ENCODE results near the gene BRSK2.

Gene BRSK2

GRCh38 chr11:1377231-1377780 lies 12.4 kb upstream of the BRSK2 start:
- DNase-seq (ENCODE audit: low spot score), result no peak

DNA sequence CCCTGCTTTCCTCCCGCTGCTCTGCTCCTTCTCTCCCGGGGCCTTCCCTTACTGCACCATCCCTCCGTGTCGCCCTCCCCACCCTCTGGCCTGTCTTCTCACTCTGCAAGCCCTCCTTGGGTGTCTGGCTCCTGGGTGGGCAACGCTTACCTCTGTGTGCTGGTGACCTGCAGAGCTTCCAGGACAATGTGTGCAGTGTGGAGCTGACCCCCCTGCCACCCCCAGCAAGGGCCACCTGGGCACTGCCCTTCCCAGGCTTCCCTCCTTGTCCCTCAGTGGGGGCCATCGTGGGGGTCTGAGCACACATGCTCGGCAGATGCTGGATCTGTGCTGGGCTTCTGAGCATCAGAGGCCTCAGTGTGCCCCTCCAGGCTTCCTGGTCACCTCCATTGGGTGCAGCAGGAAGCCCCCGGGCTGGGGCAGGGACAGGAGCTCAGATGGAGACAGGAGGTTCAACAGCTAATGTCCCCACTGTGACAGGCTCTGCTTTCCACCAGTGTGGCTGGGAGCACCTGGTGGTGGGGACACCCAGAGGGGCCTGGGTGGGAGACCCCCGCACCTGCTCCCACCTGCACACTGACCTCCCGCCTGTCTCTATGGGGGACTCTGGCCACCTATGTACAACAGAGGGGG lies 7.8 kb upstream of the BRSK2 start:
- DNase-seq (ENCODE audit: low spot score), result no peak

- DNase-seq (ENCODE audit: low spot score), result no peak
Observed at GRCh38 chr11:1382429-1382828, 7.3 kb upstream of the BRSK2 start.

DNA sequence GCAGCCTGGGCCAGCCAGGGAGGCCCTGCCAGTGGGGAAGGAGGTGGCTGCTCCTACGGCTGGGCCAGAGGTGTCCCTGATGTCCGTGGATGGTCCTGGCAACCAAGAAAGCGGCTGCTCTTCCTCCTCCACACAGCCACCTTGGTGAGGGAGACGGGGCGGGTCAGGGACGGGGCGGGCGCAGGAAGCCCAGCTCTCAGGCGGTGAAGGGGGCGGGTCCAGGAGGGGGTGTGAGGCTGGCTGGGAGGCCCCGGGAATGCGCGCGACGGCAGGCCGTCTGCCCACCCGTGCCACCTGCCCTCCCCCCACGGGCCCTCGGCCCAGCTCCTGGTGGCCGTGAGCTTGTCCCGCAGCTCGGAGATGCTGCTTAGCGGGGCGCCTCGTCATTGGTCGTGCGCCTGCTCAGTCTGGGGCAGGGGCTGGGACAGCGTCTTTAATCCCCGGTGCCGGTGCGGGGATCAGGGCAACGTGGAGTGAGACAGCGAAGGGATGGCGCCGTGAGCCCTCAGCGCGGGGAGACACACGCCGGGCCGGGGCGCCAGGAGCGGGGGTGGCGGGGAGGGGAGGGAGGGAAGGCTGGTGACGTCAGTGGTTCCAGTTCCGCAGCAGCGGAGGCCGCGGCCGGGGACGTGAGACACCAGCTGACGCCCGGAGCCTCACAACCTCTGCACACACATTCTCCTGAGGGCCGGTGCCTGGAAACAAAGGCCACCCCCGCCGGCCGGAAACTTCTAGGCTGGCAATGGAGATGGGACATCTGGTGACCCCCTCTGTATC lies 6.7 kb upstream of the BRSK2 start:
- peak; percentile 88 for DNase-seq (ENCODE audit: low spot score)

DNA sequence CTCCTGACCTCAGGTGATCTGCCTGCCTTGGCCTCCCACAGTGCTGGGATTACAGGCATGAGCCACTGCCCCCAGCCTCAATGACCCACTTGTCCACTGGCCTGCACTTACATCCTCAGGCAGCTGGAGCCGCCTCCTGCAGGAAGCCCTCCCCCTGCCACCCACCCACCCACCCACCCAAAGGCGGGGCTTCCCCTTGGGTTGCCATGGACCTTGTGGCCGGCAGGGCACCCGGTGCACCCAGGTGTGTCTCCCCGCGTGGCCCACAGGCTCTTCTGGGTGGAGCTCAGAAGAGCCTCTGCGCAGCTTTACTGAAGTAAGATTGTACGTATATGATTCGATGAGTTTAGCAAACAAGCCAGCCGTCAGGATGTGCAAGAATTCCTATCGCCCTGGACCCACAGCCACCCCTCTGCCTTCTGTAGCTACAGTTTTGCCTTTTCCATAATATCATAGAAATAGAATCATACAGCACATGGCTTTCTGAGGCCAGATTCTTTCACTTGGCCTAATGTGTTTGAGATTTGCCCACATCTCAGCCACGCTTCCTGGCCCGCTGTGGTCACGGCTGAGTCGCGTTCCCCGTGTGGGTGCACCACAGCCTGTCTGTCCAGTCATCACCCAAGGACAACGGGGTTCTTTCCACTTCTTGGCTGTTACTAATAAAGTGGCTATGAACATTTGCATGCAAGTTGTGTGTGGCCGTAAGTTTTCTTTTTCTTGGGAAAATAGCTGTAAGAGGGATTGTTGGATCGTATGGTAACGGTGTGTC lies 5.3 kb upstream of the BRSK2 start:
- DNase-seq (ENCODE audit: low spot score), result no peak

GRCh38 chr11:1387521-1387920 lies 2.2 kb upstream of the BRSK2 start:
- no peak for DNase-seq (ENCODE audit: low spot score)

DNA sequence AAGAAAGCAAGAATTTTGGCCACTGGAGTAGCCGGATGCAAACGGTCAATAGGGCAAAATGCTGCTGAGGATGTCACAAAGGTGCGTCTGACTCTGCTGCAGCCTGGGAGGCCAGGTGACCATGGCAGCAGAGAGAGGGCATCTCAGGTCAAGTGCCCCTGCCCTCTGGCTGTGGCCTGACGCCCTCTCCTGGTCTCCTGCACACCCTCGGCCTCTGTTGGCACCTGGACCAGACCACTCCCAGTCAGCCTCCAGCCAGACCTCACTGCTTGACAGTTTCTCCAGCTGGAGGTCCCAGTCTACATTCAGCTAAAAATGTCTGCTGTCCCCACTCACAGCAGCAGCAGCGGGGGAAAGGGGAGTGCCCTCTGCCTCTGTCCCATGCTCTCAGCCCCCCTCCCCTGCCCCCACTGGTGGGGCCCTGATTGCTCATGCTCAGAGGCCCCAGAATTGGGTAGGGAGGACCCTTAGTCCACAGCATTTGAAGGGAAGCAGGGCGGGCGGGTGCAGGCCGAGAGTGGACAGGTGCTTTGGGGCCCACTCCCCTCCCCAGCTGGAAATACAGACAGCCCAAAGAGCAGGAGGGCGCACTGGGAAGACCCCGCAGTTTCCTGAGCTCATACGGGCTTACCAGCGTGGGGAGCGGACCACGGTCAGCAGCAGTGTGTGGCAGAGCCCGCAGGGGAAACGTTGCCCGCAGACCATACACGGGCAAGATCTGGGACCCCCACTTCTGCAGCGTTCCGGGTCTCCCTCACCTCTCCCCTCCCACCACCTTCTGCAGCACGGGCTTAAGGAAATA lies 1.6 kb upstream of the BRSK2 start:
- no peak for DNase-seq (ENCODE audit: low spot score)

- DNase-seq (ENCODE audit: low spot score), result no peak
Observed at GRCh38 chr11:1388763-1389102, 1.0 kb upstream of the BRSK2 start.

GRCh38 chr11:1389103-1389931 lies 417 bp upstream of the BRSK2 start:
- peak; percentile 99 for DNase-seq (ENCODE audit: low spot score)

GRCh38 chr11:1390569-1391164 lies 933 bp downstream of the BRSK2 start:
- DNase-seq (ENCODE audit: low spot score), result no peak

DNA sequence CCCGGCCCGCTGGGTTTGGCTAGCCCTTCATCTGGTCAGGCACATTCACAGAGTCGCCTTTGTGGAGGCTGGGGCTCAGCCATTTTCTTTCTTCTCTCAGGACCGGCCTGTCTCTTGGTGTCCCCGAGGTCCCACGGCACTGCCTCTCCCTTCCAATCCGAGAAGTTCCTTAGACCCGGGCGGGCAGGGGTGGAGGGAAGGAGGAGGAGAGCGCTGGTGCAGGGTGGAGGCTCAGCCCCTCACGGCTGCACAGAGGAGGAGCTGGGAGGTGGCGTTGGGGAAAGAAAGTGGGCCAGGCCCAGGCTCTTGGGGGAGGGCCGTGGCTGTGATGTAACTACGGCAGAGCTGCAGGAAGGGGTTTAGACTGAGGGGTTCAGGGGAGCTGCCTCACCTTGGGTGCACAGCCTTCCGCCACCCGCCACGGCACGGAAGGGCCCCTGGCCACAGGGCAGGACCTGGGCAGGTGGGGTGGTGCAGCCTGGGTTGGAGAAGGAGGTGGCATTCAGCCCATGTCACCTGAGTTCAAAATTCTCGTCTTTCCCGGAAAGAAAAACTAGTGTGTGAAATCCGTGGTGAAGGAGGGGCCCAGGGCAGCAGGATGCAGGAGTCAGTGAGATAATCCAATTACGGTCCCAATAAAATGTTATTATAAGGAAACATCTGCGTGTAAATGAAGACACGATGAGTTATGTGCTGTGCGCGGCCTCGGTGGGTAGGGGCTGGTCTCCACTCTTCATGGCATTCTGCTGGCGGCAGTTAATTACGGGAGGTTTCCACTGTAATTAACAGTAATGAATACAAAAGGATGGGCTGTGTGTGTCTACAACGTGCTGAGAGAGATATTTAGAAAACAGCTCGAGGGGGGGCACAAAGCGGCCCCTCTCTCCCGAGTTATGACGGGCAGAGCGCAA lies 1.7 kb downstream of the BRSK2 start:
- DNase-seq (ENCODE audit: low spot score), result no peak

DNA sequence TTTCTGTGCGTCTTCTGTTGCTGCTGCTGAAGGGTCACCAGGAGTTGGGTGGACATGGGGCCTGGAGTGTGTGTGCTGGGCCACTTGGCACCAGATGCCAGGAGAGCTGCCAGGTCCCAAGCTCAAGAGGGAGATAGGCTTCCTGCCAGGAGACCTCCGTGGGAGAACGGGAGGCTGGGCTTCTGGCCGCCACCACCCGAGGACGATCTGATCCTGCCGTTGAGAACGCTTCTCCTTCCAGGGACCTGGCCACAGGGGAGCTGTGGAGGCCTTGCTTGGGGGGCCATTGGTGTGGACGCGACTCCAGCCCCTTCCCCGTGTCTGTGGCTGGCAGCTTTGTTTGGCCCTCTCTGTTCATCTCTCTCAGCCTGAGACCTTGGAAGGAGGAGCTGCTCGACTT lies 2.4 kb downstream of the BRSK2 start:
- DNase-seq (ENCODE audit: low spot score), result no peak

GRCh38 chr11:1392561-1392960 lies 2.8 kb downstream of the BRSK2 start:
- DNase-seq (ENCODE audit: low spot score), result no peak

GRCh38 chr11:1393038-1393710 lies 3.4 kb downstream of the BRSK2 start:
- no peak for DNase-seq (ENCODE audit: low spot score)

- no peak for DNase-seq (ENCODE audit: low spot score)
Observed at GRCh38 chr11:1394936-1395772, 5.4 kb downstream of the BRSK2 start.

DNA sequence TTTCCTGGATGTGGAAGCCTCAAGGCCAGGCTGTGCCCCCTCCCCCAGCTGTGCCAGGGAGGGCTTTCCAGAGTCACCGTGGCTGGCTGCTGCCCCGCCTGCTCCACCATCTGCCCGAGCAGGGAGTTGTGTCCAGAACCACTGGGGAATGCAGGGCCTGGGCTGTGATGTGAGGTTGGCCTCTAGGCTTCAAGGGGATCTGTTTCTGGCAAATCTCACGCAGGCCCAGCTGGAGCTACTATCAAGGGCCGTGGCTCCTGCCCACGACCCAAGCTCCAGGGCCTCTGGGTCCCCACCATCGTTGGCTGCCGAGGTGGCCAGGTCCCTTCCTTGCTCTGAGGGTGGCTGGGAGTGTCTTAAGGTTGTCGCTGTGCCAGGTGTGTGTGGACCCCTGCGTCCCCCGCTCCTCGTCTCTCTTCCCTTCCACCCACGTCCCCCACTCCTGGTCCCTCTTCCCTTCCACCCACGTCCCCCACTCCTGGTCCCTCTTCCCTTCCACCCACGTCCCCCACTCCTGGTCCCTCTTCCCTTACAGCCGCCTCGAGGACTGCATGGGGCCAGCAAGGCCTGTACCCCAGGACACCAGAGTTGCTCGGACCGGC lies 6.1 kb downstream of the BRSK2 start:
- DNase-seq (ENCODE audit: low spot score), result no peak

DNA sequence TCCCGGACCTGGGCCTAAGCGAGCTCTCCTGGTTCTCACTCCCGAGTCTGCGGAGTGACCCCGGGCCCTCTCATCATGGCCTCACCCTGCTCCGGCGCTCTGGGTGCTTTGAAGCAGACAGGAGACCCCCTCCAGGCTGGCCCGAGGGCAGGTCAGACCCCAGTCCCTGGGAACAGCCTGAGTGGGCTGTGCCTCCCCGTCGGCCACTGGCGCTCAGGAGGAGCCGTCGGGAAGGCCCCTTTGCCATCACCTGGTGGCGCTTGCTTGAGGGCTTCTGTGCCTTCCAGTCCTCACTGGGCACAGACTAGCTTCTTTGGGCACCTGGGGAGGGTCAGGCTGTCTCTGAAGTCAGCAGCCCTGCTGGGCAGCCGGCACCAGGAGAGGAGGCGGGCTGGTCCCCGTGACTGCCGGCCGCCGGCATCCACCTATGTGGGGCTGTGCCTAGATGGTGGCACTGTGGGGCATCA lies 6.7 kb downstream of the BRSK2 start:
- no peak for DNase-seq (ENCODE audit: low spot score)
